Ovary (tissue), 3 donors: ENCODE data around the gene IGSF11.

Source experiments
- POLR2A ChIP-seq: fragments of 450-650 bp; IDR thresholded peaks from one replicate; pipeline ENCODE4 v1.6.1; 2017; ENCODE audit warnings: antibody characterized with exemption, mild to moderate bottlenecking, moderate library complexity
- TF ChIP-seq, protein P1 (sequence below), 3 donors: fragments of 450-650 bp in 2 of 3; fragments of 200-600 bp in 1 of 3; IDR thresholded peaks; one replicate each; pipeline versions ENCODE4 v1.5.1 to v1.8.0; 2016 to 2022; ENCODE audit warnings: antibody characterized with exemption in 3 of 3, mild to moderate bottlenecking in 1 of 3
- donor health status: DM: no; HTN: no; CAD: no.

DNA sequence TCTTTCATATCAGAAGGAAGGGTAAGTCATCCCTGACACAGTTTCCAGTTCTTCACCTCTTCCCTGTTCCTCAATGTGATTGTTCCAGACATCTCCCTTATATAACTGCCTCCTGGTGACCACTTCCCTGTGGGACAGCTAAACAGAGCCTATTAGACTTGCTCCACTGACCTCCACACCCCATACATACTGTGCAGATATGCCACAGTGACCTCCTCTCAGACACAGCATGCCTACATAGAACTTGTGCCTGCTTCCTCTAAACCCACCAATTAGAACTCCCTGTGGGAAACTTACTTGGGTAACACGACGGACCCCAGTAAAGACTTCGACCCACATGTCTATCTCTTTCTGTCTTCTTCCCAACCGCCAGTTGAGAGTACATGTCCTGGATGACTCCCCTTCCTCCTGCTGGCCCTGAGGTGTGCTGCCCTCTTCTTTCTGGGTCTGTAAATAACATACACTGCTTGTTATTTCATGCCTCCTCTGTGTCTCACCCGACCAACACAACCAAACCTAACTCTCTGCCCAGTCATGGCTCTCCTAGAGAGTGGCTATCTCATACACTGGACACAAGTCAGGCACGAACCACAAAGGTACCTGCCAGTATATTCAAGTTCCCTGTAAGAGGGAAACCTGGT lies 53.0 kb downstream of the IGSF11 start:
- TF ChIP-seq POLR2A, result no peak
- TF ChIP-seq, protein P1, sequence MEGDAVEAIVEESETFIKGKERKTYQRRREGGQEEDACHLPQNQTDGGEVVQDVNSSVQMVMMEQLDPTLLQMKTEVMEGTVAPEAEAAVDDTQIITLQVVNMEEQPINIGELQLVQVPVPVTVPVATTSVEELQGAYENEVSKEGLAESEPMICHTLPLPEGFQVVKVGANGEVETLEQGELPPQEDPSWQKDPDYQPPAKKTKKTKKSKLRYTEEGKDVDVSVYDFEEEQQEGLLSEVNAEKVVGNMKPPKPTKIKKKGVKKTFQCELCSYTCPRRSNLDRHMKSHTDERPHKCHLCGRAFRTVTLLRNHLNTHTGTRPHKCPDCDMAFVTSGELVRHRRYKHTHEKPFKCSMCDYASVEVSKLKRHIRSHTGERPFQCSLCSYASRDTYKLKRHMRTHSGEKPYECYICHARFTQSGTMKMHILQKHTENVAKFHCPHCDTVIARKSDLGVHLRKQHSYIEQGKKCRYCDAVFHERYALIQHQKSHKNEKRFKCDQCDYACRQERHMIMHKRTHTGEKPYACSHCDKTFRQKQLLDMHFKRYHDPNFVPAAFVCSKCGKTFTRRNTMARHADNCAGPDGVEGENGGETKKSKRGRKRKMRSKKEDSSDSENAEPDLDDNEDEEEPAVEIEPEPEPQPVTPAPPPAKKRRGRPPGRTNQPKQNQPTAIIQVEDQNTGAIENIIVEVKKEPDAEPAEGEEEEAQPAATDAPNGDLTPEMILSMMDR (IDR thresholded peaks at IDR 0.05), result no peak
